Stimulated activated CD4-positive, alpha-beta T cell treated with anti-CD3 and anti-CD28 coated beads, Interleukin-2, amount 100 ng/mL, for 48 hours (primary cell): Measurements from ENCODE around the gene CPT1C.

Experiments
- DNase-seq, 2 donors: peaks; one replicate each; pipeline ENCODE4 v3.0.0-alpha.2; 2020

Gene CPT1C

DNA sequence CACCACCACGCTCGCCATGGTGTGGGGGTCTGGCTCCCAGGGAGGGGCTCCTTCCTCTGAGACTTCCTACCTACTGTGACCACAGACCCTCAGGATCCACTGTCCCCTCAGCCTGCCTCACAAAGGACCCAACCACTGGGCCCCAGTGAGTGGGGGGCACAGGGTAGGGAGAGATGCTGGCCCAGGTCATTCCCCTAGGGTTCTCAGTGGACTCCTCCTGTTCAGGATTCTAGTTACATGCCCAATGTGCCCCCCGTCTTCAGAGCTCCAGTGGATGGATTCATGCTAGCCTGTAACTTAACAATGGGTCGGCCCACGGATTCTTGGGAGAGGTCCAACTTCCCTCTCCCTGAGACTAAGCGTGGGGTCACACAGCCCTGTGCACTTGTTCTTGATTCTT, 72.3 kb downstream of the CPT1C start, which contains the start of gene TSKS:
Gene TSKS, minus strand, starts transcription at position 77 of the 400 bp plus-strand sequence. Its CDS starts 59 bp downstream, at position 18.
- no peak for DNase-seq
